A549 (cell line): Measurements from ENCODE around the gene OPHN1.

Experiments used
- E2F6 ChIP-seq: IDR thresholded peaks from 2 replicates; pipeline ENCODE4 v1.6.1; 2012; ENCODE audit warnings: low read depth, borderline replicate concordance
- EHMT2 ChIP-seq: fragments of 200-600 bp; sonication (generic); IDR thresholded peaks from 2 replicates; pipeline ENCODE4 v1.6.1; 2016; ENCODE audit warnings: antibody characterized with exemption, low read depth, mild to moderate bottlenecking, moderate library complexity
- RCOR1 ChIP-seq: fragments of 150-350 bp; IDR thresholded peaks from 2 replicates; pipeline ENCODE4 v1.6.1; 2014; ENCODE audit warnings: antibody characterized with exemption, low read length, low read depth

GRCh38 chrX:68196939-68197791 lies 236.1 kb downstream of the OPHN1 start:
- TF ChIP-seq RCOR1, result no peak
- TF ChIP-seq EHMT2, result no peak
- no peak for TF ChIP-seq E2F6
